Tibial artery (tissue), 4 donors: ENCODE measurements around the gene TBXAS1.

Source experiments
- DNase-seq, 2 donors: peaks; one replicate each; pipeline ENCODE4 v3.0.0-alpha.2; 2019
- H3K27ac ChIP-seq, 2 donors: fragments of 200-600 bp; sonication (generic) in 1 of 2; 1 replicate in 1 of 2; 2 replicates in 1 of 2; pipeline ENCODE4 v1.5.1; 2018 to 2019; ENCODE audit warnings: mild to moderate bottlenecking in 1 of 2
- H3K27me3 ChIP-seq, 2 donors: fragments of 200-600 bp; sonication (generic) in 1 of 2; one replicate each; pipeline versions ENCODE4 v1.5.1 to v1.6.0; 2016 to 2019
- H3K36me3 ChIP-seq, 3 donors: fragments of 200-600 bp; sonication (generic) in 2 of 3; one replicate each; pipeline ENCODE4 v1.5.1; 2016 to 2019; ENCODE audit warnings: mild to moderate bottlenecking in 2 of 3
- H3K4me1 ChIP-seq, 4 donors: fragments of 200-600 bp; sonication (generic) in 2 of 4; 1 replicate in 3 of 4; 2 replicates in 1 of 4; pipeline ENCODE4 v1.5.1; 2016 to 2019
- H3K4me3 ChIP-seq, 2 donors: fragments of 200-600 bp; sonication (generic) in 1 of 2; 1 replicate in 1 of 2; 2 replicates in 1 of 2; pipeline ENCODE4 v1.5.1; 2018 to 2019; ENCODE audit warnings: mild to moderate bottlenecking in 2 of 2
- H3K9me3 ChIP-seq, 3 donors: fragments of 200-600 bp; sonication (generic) in 1 of 3; one replicate each; pipeline ENCODE4 v1.5.1; 2016 to 2019
- intact Hi-C: fragments of 100-400 bp; cut with DNase I; formaldehyde crosslinking; loops from one replicate; pipeline ENCODE4 v1.15.0; 2023; ENCODE audit warnings: low total_unique reads
- TF ChIP-seq, protein P1 (sequence below), 2 experiments: fragments of 200-600 bp in 1 of 2; fragments of 450-650 bp in 1 of 2; IDR thresholded peaks; one replicate each; pipeline ENCODE4 v1.5.1; 2017 to 2019; ENCODE audit warnings: antibody characterized with exemption in 2 of 2, mild to moderate bottlenecking in 1 of 2, moderate library complexity in 1 of 2

Gene TBXAS1

DNA sequence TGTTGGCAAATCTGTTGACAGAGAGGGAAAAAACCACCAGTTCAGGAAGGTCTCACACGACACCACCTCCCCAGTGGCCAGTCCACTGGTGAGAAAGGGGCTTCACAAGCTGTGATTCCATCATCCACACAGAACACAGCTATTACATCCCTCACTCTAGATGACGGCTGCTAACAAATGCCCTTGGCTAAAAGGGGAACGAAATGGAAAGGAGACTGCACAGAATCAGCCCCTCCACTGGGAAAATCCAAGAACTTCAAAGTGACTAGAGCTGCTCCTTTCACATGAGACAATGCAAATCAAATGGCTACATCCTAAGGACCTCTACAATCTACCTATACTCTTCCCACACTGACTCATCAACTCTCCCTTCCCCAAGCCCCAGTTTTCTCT is 228.1 kb downstream of the TBXAS1 start:
- Histone ChIP-seq H3K27ac (no peak overlapping the region), H3K36me3 (peaks cover 9 to 17% (median 9%) of the 10 kb centered on the region in 3 donors), H3K4me3 (no peak overlapping the region), H3K9me3 (no peaks in the 10 kb centered on the region), H3K4me1 (peaks cover 0 to 43% (median 20%) of the 10 kb centered on the region in 4 donors), H3K27me3 (no peaks in the 10 kb centered on the region)
- intact Hi-C loops: no loop called here
- no peak for DNase-seq
- TF ChIP-seq, protein P1, sequence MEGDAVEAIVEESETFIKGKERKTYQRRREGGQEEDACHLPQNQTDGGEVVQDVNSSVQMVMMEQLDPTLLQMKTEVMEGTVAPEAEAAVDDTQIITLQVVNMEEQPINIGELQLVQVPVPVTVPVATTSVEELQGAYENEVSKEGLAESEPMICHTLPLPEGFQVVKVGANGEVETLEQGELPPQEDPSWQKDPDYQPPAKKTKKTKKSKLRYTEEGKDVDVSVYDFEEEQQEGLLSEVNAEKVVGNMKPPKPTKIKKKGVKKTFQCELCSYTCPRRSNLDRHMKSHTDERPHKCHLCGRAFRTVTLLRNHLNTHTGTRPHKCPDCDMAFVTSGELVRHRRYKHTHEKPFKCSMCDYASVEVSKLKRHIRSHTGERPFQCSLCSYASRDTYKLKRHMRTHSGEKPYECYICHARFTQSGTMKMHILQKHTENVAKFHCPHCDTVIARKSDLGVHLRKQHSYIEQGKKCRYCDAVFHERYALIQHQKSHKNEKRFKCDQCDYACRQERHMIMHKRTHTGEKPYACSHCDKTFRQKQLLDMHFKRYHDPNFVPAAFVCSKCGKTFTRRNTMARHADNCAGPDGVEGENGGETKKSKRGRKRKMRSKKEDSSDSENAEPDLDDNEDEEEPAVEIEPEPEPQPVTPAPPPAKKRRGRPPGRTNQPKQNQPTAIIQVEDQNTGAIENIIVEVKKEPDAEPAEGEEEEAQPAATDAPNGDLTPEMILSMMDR (IDR thresholded peaks at IDR 0.05): no peak

DNA sequence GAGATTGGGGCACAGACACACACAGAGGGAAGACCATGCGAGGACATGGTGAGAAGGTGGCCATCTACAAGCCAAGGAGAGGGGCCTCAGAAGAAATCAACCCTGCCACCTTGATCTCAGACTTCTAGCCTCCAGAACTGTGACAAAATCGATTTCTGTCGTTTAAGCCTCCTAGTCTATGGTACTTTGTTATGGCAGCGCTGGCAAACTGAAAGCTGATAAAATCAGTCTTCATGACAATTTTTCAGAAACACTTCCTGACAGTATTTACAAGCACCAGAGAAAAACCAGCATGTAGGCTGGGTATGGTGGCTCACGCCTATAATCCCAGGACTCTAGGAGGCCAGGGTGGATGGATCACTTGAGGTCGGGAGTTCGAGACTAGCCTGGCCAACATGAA is 229.5 kb downstream of the TBXAS1 start:
- H3K4me1 ChIP-seq: peaks cover 0 to 45% (median 22%) of the 10 kb centered on the region in 4 donors
- DNase-seq: no peak
- H3K4me3 ChIP-seq: no peak overlapping the region
- intact Hi-C loops: no loop called here
- no peak overlapping the region for H3K27ac ChIP-seq
- TF ChIP-seq, protein P1 (IDR thresholded peaks at IDR 0.05): no peak
- peaks cover 6 to 17% (median 7%) of the 10 kb centered on the region in 3 donors for H3K36me3 ChIP-seq
- no peaks in the 10 kb centered on the region for H3K27me3 ChIP-seq
- H3K9me3 ChIP-seq: no peaks in the 10 kb centered on the region

DNA sequence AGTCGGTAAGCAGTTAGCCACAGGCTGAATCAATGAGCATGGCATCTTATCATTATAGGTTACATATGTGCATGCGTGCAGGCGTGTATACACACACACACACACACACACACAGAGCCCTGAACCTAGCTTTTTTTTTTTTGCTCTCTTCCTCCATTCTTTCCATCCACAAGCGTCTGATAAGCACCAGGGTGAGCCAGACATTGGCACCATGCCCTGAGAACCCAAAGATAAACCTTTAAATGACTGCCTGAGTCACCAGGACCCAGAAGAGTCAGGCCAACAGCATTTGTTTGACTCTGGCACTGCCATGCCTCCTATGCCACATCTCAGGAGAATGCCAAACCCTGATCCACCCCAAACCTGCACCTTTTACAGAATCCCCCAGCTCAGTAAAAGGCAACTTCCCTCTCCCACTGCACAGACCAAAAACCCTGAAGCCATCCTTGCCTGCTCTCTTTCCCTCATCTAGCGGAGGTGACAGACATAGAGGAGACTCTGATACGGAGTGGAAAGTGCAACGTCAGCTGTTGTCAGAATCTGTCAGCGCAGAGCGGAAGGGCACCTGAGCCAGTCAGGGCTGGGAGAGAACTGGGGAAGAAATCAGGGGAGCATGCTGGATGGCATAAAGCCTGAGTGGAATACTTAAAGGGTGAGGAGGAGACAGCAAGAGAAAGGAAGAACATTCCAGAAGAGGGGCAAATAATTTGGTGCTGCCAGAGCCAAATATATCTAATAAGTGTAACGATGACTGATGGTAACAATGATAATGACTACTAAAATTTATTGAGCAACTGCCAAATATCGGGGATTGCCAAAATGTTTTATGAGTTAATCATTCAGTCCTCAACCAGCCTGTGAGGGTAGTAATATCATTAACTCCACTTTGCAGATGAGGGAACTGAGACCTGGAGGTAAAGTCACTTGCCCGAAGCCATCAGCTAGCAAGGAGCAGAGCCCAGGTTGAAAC is 230.5 kb downstream of the TBXAS1 start:
- Histone ChIP-seq H3K27me3 (no peaks in the 10 kb centered on the region), H3K27ac (peak overlapping the region; percentile 19 to 81), H3K36me3 (peaks cover 0 to 17% (median 0%) of the 10 kb centered on the region in 3 donors), H3K4me3 (no peak overlapping the region), H3K4me1 (peaks cover 0 to 45% (median 22%) of the 10 kb centered on the region in 4 donors), H3K9me3 (no peaks in the 10 kb centered on the region)
- DNase-seq: peak; percentile 61 to 73
- TF ChIP-seq, protein P1 (IDR thresholded peaks at IDR 0.05): no peak
- intact Hi-C loops: no loop called here

DNA sequence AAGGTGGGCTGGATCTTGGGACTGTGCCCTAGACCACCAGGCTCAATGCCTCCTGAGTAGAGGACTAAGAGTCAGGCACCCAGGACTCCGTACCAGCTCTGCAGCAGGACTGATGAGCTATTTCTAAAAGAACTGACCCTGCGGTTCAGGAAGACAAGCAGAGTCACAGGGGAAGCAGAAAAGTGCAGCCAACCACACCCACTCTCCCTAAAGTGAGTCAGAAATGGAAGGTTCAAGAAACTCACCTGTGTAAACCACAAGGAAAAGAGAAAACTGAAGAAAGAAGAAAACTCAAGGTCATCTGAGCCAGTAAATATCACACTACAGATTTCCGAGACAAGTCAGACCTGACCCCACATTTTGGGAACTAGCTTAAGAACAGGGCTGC is 231.2 kb downstream of the TBXAS1 start:
- no peak for DNase-seq
- no peak overlapping the region for H3K4me3 ChIP-seq
- intact Hi-C loops: no loop called here
- H3K4me1 ChIP-seq: peaks cover 0 to 45% (median 22%) of the 10 kb centered on the region in 4 donors
- H3K27me3 ChIP-seq: no peaks in the 10 kb centered on the region
- H3K27ac ChIP-seq: peak overlapping the region; percentile 19 to 81
- H3K9me3 ChIP-seq: no peaks in the 10 kb centered on the region
- TF ChIP-seq, protein P1 (IDR thresholded peaks at IDR 0.05): no peak
- peaks cover 0 to 17% (median 0%) of the 10 kb centered on the region in 3 donors for H3K36me3 ChIP-seq

DNA sequence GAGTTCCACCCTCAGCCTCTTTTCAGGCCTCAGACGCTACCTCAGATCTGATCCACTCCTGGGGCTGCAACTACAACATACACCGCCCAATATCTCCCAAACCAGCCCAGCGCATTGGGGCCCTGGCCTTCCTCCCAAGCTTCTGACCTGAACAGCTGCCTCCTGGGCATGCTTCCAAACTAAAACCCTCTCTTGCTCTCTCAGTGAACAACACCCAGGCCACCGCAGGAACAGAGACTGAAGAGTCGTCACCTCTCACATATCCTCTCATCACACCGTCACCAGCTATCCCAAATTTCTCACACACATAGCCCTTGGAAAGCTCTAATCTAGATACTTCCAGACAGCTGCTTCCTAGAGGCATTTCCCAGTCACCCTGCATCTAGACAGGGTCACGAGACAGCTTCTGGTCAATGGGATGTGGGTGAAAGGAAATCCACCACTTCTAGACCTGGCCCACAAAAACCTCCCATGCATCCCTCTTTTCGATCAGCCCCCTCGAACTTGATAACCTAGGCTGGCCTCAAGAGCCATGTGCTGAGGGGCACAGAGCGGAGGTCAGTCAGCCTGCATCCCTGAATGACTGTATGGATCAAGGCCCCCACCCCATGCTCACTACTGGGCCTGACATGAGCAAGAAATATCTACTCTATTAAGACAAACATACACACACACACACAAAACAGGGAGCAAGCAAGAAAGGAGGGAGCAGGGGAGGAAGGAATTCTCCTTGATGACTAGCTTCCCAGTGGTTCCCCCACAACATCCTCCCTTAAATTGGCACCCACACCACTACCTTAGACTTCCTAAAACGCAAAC is 231.9 kb downstream of the TBXAS1 start:
- intact Hi-C loops: no loop called here
- H3K9me3 ChIP-seq: peaks cover 0 to 3% (median 0%) of the 10 kb centered on the region in 3 donors
- TF ChIP-seq, protein P1 (IDR thresholded peaks at IDR 0.05): no peak
- peaks cover 0 to 45% (median 22%) of the 10 kb centered on the region in 4 donors for H3K4me1 ChIP-seq
- H3K4me3 ChIP-seq: no peak overlapping the region
- peak overlapping the region; percentile 81 to 88 for H3K27ac ChIP-seq
- DNase-seq: no peak
- H3K27me3 ChIP-seq: no peaks in the 10 kb centered on the region
- H3K36me3 ChIP-seq: peaks cover 0 to 17% (median 0%) of the 10 kb centered on the region in 3 donors
